Epithelial cell of esophagus (primary cell): Measurements from ENCODE around the gene AS3MT.

Source experiments
- DNase-seq: peaks from one replicate; pipeline ENCODE4 v3.0.0; 2010; ENCODE audit warnings: low read depth
- H3K4me3 ChIP-seq: 2 replicates; pipeline ENCODE4 v1.5.1; 2011; ENCODE audit warnings: mild to moderate bottlenecking, low read length, control low read depth
- TF ChIP-seq, protein P1 (sequence below): IDR thresholded peaks from 2 replicates; pipeline ENCODE4 v1.5.1; 2011; ENCODE audit warnings: low read depth, mild to moderate bottlenecking, low read length, control low read depth, inconsistent platforms; ENCODE audit not compliant: insufficient read depth; ENCODE audit errors: missing control alignments

Gene AS3MT

DNA sequence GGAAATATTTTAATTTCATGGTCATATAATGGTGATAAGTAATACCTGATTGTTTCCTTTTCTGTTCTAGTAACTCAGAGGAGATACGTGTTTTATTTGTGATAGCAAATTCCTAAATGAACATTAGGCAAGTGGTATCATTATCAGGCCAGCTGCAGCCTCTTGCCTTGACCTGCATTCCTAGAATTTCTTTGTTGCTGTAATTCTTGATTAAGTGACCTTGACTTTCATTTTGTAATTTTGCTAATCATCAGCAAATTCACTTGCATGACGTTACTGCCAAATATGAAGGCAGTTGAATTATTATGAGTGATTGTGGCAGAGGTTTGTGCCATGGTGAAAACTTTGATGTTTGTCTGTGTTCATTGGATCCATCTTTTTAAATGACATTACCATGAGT lies 5.6 kb upstream of the AS3MT start:
- TF ChIP-seq, protein P1, sequence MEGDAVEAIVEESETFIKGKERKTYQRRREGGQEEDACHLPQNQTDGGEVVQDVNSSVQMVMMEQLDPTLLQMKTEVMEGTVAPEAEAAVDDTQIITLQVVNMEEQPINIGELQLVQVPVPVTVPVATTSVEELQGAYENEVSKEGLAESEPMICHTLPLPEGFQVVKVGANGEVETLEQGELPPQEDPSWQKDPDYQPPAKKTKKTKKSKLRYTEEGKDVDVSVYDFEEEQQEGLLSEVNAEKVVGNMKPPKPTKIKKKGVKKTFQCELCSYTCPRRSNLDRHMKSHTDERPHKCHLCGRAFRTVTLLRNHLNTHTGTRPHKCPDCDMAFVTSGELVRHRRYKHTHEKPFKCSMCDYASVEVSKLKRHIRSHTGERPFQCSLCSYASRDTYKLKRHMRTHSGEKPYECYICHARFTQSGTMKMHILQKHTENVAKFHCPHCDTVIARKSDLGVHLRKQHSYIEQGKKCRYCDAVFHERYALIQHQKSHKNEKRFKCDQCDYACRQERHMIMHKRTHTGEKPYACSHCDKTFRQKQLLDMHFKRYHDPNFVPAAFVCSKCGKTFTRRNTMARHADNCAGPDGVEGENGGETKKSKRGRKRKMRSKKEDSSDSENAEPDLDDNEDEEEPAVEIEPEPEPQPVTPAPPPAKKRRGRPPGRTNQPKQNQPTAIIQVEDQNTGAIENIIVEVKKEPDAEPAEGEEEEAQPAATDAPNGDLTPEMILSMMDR = no peak
- no peak overlapping the region for H3K4me3 ChIP-seq
- DNase-seq = no peak

DNA sequence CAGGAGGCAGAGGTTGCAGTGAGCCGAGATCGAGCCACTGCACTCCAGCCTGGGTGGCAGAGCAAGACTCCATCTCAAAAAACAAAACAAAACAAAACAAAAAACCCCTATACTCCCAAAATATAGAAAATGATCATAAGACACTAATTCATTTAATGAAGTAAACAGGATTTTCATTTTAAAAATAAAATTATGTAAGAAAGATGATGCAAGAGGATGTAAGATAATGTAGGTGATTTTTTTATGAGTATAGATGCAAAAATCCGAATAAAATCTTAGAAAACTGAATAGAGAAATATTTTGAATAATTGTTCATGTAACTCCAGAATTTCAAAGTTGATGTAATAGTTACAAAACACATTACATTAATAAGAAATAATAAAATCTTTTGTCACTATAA lies 3.6 kb upstream of the AS3MT start:
- no peak for DNase-seq
- TF ChIP-seq, protein P1 = no peak
- no peak overlapping the region for H3K4me3 ChIP-seq

DNA sequence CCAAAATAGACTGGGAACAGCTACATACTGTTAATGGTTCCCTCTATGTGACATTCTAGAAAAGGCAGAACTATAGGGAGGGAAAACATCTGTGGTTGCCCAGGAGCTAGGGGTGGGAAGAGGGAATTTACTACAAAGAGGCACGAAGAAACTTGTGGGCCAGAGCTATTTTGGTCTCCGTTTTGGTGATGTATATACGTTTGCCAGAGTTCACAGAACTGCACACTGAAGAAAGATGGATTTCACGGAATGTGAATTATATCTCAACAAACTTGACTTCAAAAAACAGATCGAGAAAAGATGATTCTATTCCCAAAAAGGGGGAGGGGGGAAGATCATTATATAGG lies 386 bp upstream of the AS3MT start:
- TF ChIP-seq, protein P1 = no peak
- H3K4me3 ChIP-seq = peak overlapping the region; percentile 47
- no peak for DNase-seq

DNA sequence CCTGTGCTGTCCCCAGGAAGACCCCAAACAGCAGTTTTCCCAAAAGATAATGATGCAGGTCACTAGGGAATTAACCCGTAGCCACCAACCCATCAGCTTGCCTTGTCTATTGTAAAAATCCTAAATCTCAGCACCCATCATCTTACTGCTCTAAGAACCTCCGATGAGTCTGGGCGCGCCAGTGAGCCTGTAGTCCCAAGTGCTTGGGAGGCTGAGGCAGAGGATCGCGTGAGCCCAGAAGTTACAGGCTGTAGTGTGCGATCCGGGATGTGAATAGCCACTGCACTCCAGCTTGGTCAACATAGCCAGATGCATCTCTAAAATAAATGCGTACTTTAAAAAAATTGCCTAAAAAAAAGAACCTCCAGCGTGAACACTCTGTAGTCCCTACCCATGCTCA lies 951 bp downstream of the AS3MT start:
- TF ChIP-seq, protein P1 = no peak
- no peak overlapping the region for H3K4me3 ChIP-seq
- DNase-seq = no peak

DNA sequence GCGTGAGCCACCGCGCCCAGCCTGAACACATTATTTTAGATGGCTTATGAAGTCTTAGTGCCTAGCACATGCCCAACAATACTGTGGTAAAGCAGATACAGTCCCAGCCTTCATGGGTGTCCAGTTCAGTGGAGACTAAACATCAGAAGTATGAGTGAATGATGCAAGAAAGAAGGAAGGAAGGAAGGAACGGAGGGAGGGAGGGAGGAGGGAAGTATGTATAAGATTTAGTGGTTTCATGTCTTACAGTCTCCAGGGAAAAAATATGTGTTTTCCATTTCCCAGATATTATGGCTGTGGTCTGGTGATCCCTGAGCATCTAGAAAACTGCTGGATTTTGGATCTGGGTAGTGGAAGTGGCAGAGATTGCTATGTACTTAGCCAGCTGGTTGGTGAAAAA lies 2.9 kb downstream of the AS3MT start:
- DNase-seq = no peak
- no peak overlapping the region for H3K4me3 ChIP-seq
- TF ChIP-seq, protein P1 = no peak

DNA sequence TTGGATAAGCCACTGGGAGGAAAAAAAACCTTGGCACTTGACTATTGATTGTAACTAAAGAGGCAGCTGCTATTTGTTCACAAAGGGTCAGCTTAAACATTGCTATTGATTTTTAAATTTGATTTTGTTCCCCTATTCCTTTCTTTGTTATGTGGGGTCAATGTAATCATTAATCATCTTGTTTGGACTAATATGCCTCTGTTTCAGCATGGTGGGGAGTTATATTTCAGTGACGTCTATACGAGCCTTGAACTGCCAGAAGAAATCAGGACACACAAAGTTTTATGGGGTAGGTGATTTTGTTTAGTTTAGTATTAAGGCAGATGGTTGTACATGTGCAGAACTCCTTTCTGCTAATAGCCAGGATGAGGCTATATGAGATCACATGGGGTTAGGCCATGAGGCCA lies 7.5 kb downstream of the AS3MT start:
- TF ChIP-seq, protein P1 = no peak
- DNase-seq = no peak
- H3K4me3 ChIP-seq = no peak overlapping the region

DNA sequence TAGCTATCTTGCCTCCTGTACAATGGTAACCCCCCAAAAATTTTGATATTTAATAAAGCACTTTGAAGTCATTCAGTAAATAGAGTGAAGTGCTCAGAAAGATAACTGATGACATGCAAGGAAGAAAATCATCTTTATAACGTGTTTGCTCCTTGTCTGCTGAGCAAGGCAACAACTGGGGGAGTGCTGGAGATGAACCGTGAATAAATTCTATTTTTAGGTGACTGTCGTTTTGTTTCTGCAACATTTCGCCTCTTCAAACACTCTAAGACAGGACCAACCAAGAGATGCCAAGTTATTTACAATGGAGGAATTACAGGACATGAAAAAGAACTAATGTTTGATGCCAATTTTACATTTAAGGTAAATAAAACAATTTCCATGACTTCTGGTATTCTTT lies 9.4 kb downstream of the AS3MT start:
- no peak for DNase-seq
- H3K4me3 ChIP-seq = no peak overlapping the region
- TF ChIP-seq, protein P1 = no peak
